H1 (cell line): Measurements from ENCODE around the gene SEL1L. TPM values are rescaled to one million over a fixed set of nuclear protein-coding genes. Genes with fewer than 3 reads are reported as not detected.

ENCODE experiments used
- ASH2L ChIP-seq: fragments of 200-600, 300-600 bp; sonication (generic); IDR thresholded peaks from one replicate; pipeline ENCODE4 v1.7.1; 2017; ENCODE audit warnings: low read length
- BCL11A ChIP-seq, 2 experiments: IDR thresholded peaks; one replicate each; pipeline ENCODE4 v1.6.1; 2011; ENCODE audit warnings: low read depth in 2 of 2, low read length in 2 of 2, mild to moderate bottlenecking in 2 of 2
- BRCA1 ChIP-seq: IDR thresholded peaks from 2 replicates; pipeline ENCODE4 v1.6.1; 2012; ENCODE audit warnings: low read depth, low read length, improper control_type of control experiment
- CBX5 ChIP-seq: fragments of 300-800, 300-1000 bp; sonication (generic); IDR thresholded peaks from 2 replicates; pipeline ENCODE4 v1.7.1; 2016; ENCODE audit warnings: antibody characterized with exemption, low read length, low read depth
- CHD2 ChIP-seq: IDR thresholded peaks from 2 replicates; pipeline ENCODE4 v1.6.1; 2012; ENCODE audit warnings: low read length, improper control_type of control experiment
- CREB1 ChIP-seq: IDR thresholded peaks from 2 replicates; pipeline ENCODE4 v1.6.1; 2012; ENCODE audit warnings: inconsistent platforms
- GABPA ChIP-seq: IDR thresholded peaks from 2 replicates; pipeline ENCODE4 v1.6.1; 2011; ENCODE audit warnings: mild to moderate bottlenecking, low read length, moderate library complexity, borderline replicate concordance; ENCODE audit not compliant: insufficient read depth
- HDAC2 ChIP-seq, 2 experiments: fragments of 300-600 bp in 1 of 2; sonication (generic) in 1 of 2; IDR thresholded peaks; 2 replicates each; pipeline ENCODE4 v1.6.1; 2011 to 2012; ENCODE audit warnings: low read depth in 2 of 2, low read length in 2 of 2, mild to moderate bottlenecking in 2 of 2, moderate library complexity in 2 of 2, borderline replicate concordance in 1 of 2, inconsistent platforms in 1 of 2
- HDAC6 ChIP-seq: IDR thresholded peaks from one replicate; pipeline ENCODE4 v1.7.1; 2012; ENCODE audit warnings: low read depth, mild to moderate bottlenecking, inconsistent platforms, low read length, moderate library complexity
- JUN ChIP-seq: IDR thresholded peaks from 2 replicates; pipeline ENCODE4 v1.6.1; 2011; ENCODE audit warnings: low read depth, mild to moderate bottlenecking, improper control_type of control experiment, low read length
- JUND ChIP-seq: IDR thresholded peaks from 2 replicates; pipeline ENCODE4 v1.6.1; 2011; ENCODE audit warnings: mild to moderate bottlenecking, improper control_type of control experiment, low read length
- KDM4A ChIP-seq: IDR thresholded peaks from one replicate; pipeline ENCODE4 v1.7.1; 2012; ENCODE audit warnings: low read depth, mild to moderate bottlenecking, moderate library complexity, low read length, inconsistent platforms; ENCODE audit not compliant: severe bottlenecking
- MAFK ChIP-seq: IDR thresholded peaks from 2 replicates; pipeline ENCODE4 v1.6.1; 2012; ENCODE audit warnings: low read depth, mild to moderate bottlenecking, improper control_type of control experiment, low read length
- NANOG ChIP-seq: IDR thresholded peaks from 2 replicates; pipeline ENCODE4 v1.6.1; 2011; ENCODE audit warnings: low read length, low read depth, mild to moderate bottlenecking, inconsistent platforms; ENCODE audit not compliant: insufficient read depth, poor library complexity, severe bottlenecking
- RFX5 ChIP-seq: IDR thresholded peaks from 2 replicates; pipeline ENCODE4 v1.6.1; 2011; ENCODE audit warnings: low read depth, low read length, improper control_type of control experiment, borderline replicate concordance
- RNF2 ChIP-seq: fragments of 200-900, 300-1000 bp; sonication (generic); IDR thresholded peaks from 2 replicates; pipeline ENCODE4 v1.7.1; 2016; ENCODE audit warnings: borderline replicate concordance, low read depth, mild to moderate bottlenecking, antibody characterized with exemption, low read length; ENCODE audit not compliant: poor library complexity, severe bottlenecking; ENCODE audit errors: missing control alignments
- SAP30 ChIP-seq: fragments of 300-600 bp; sonication (generic); IDR thresholded peaks from 2 replicates; pipeline ENCODE4 v1.7.1; 2012; ENCODE audit warnings: low read length, moderate library complexity, mild to moderate bottlenecking, inconsistent platforms; ENCODE audit not compliant: insufficient read depth, insufficient replicate concordance
- SIRT6 ChIP-seq: IDR thresholded peaks from one replicate; pipeline ENCODE4 v1.7.1; 2012; ENCODE audit warnings: low read length, inconsistent platforms
- TBP ChIP-seq: IDR thresholded peaks from 2 replicates; pipeline ENCODE4 v1.6.1; 2011; ENCODE audit warnings: low read depth, low read length, improper control_type of control experiment
- YY1 ChIP-seq: IDR thresholded peaks from 2 replicates; pipeline ENCODE4 v1.6.1; 2011; ENCODE audit warnings: low read depth, mild to moderate bottlenecking, low read length
- ZNF274 ChIP-seq: IDR thresholded peaks from 2 replicates; pipeline ENCODE4 v1.7.0; 2012; ENCODE audit warnings: low read length, borderline replicate concordance; ENCODE audit errors: extremely low read depth
- polyA plus RNA-seq, 7 experiments: library from polyadenylated mRNA; depleted of rRNA in 3 of 7; stranded (reverse) in 5 of 7; unstranded in 2 of 7; fragments of >200 nt in 5 of 7; fragments of 200-250 nt in 2 of 7; gene quantifications; 1 replicate in 5 of 7; 2 replicates in 1 of 7; 4 replicates in 1 of 7; pipeline versions ENCODE4 v1.2.1 to v1.2.3, GENCODE V29; 2011 to 2013; ENCODE audit warnings: missing spikeins in 2 of 7, mixed read lengths in 2 of 7
- total RNA-seq: library from RNA; stranded (reverse); fragmentation: NEBNext Ultra II Directional; extraction: Animal tissue kit (Norgen Biotek cat#: 25700); gene quantifications from 2 replicates; pipeline ENCODE4 v1.2.1, GENCODE V29; 2021
- TF ChIP-seq, protein P1 (sequence below): IDR thresholded peaks from 2 replicates; pipeline ENCODE4 v1.6.1; 2012; ENCODE audit warnings: low read length, inconsistent platforms

Gene SEL1L
- total and polyA plus RNA-seq, 2 of the 8 experiments (the other 6 are each of a cell fraction or from before 2014, with no cell fraction given): 4.3 to 34.9 TPM

DNA sequence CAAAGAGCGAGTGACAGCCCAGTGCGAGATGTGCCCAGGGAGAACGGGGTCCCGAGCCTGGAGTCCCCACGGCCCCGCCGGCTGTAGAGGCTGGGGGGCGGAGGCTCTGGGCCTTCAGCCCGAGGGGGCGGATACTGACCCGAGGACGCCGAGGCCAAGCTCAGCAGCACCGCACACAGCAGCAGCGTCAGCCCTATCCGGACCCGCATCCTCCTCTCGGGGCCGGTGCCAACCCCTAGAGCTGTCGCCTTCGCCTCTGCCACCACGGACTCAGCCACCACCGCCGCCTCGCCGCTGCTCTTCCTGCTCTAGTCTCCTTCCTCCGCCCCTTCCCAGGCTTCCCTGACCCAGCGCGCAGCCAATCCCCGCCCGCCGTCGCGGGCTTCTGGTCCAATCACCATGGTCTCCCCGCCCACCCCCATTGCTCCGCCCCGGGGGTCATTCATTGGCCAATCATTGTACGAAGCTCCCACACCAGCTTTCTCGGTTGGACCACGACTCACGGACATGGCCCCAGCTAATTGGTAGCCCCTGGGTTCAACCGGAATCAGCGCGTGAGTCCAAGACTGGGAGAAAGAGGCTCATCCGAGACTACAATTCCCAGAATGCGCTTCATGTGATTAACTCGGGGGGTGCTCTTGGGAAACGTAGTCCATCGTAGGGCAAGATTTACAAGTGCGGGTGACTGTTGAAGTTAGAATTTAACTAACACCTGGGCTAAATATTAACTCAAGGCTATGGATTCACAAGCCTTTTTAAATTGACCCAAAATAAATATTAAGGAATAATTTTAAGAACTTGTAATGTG, at the start of gene SEL1L (continued):
- TF ChIP-seq, protein P1, sequence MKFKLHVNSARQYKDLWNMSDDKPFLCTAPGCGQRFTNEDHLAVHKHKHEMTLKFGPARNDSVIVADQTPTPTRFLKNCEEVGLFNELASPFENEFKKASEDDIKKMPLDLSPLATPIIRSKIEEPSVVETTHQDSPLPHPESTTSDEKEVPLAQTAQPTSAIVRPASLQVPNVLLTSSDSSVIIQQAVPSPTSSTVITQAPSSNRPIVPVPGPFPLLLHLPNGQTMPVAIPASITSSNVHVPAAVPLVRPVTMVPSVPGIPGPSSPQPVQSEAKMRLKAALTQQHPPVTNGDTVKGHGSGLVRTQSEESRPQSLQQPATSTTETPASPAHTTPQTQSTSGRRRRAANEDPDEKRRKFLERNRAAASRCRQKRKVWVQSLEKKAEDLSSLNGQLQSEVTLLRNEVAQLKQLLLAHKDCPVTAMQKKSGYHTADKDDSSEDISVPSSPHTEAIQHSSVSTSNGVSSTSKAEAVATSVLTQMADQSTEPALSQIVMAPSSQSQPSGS: no peak
- no peak for TF ChIP-seq JUN
- no peak for TF ChIP-seq SIRT6
- peak; percentile 85 for TF ChIP-seq CHD2
- peak; percentile 90 for TF ChIP-seq ASH2L
- TF ChIP-seq BRCA1: no peak
- TF ChIP-seq GABPA: no peak
- no peak for TF ChIP-seq YY1
- no peak for TF ChIP-seq CBX5
- no peak for TF ChIP-seq RFX5
- TF ChIP-seq RNF2: no peak
- peak in 1 of 2 experiments; percentile 87; a peak in 1 of 4 replicates for TF ChIP-seq HDAC2 (IDR thresholded peaks at IDR 0.05; ENCODE audit: borderline replicate concordance in 1 of 2, low read depth in 2 of 2, low read length in 2 of 2)
- TF ChIP-seq MAFK: no peak
- peak; percentile 86 for TF ChIP-seq TBP
- peak; percentile 3 for TF ChIP-seq SAP30
- no peak for TF ChIP-seq BCL11A (IDR thresholded peaks at IDR 0.05; ENCODE audit: low read depth in 2 of 2, low read length in 2 of 2)
- no peak for TF ChIP-seq JUND
- TF ChIP-seq CREB1: no peak; the same call in 1 of the 2 replicates
- peak; percentile 94 for TF ChIP-seq KDM4A
- no peak for TF ChIP-seq NANOG
- TF ChIP-seq ZNF274: no peak
- no peak for TF ChIP-seq HDAC6
